ENCODE results near the gene UGGT1.
"Not testable (repeated sequence)": the region's sequence is repeated elsewhere in the genome, so short reads cannot be mapped to it uniquely, and the experiment has no call there.

Gene UGGT1

DNA sequence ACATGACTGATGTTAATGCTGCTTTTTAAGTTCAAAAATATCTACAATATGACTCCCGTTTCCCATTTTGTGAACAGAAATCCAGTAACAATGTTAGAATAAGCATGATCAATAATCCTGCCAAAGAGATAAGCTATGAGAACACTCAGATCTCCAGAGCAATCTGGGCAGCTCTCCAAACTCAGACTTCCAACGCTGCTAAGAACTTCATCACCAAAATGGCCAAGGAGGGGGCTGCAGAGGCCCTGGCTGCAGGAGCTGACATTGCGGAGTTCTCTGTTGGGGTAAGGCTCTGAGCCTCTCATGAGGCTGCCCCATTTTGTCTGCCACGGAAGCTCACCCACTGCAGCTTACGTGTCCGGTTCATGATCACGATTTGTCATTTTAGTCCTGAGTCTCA is 68.4 kb downstream of the UGGT1 start:
- Histone ChIP-seq H3K9ac (ENCODE audit: low read depth, low read length) (no peak overlapping the region), H3K4me3 (ENCODE audit: low read depth, low read length) (no peak overlapping the region), H3K27me3 (ENCODE audit: control insufficient read depth, insufficient read depth, low read length) (no peaks in the 10 kb centered on the region), H3K4me1 (ENCODE audit: control insufficient read depth, insufficient read depth, low read length) (no peaks in the 10 kb centered on the region), H3K36me3 (ENCODE audit: control insufficient read depth, insufficient read depth, low read length) (peaks cover 8% of the 10 kb centered on the region), H3K9me3 (ENCODE audit: control insufficient read depth, insufficient read depth, low read length) (no peaks in the 10 kb centered on the region)

DNA sequence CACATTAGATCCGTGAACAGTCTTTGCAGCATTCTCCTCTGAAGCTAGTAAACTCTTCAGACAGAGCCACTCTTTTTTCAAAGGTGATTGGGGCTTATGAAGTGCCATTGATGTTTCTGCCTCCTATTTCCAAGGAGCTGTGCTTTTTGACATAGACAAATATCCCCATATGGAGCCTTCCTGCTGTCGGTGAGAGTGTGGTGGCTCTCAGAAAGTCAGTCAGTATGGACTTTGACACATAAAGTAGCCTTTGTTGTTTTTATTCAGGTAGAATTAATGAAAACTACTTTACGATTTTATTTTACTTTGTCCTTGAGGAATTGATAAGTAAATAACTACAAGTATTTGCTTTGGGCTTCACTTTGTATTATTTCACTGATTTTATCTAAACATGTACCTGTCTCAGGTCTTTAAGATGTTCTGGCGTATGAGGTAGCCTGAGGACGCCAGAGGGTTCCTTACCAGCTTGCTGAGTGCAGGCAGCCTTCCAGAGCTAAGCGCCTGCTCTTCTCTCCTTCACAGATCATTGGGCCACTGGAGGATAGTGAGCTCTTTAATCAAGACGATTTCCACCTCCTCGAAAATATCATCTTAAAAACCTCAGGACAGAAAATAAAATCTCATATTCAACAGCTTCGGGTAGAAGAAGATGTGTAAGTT is 69.7 kb downstream of the UGGT1 start:
- Histone ChIP-seq H3K9me3 (ENCODE audit: control insufficient read depth, insufficient read depth, low read length) (no peaks in the 10 kb centered on the region), H3K27me3 (ENCODE audit: control insufficient read depth, insufficient read depth, low read length) (no peaks in the 10 kb centered on the region), H3K36me3 (ENCODE audit: control insufficient read depth, insufficient read depth, low read length) (peaks cover 8% of the 10 kb centered on the region), H3K4me1 (ENCODE audit: control insufficient read depth, insufficient read depth, low read length) (no peaks in the 10 kb centered on the region), H3K9ac (ENCODE audit: low read depth, low read length) (no peak overlapping the region), H3K4me3 (ENCODE audit: low read depth, low read length) (no peak overlapping the region)

DNA sequence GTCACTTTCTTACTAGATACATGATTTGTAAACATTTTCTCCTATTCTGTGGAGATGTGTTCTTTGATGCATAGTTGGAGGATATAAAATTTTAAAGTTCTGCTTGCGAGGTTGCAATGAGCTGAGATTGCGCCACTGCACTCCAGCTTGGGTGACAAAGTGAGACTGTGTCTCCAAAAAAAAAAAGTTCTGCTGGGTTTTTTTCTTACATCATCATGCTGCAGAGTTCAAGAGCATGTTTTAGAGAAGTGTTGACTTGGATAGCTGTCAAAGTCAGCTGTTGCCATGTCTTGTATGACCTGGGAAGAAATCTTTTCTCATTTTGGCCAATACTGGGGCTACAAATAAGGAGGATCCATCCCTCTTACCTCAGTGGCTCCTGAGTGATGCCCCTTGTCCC is 71.3 kb downstream of the UGGT1 start:
- Histone ChIP-seq H3K9ac (ENCODE audit: low read depth, low read length) (no peak overlapping the region), H3K9me3 (ENCODE audit: control insufficient read depth, insufficient read depth, low read length) (no peaks in the 10 kb centered on the region), H3K36me3 (ENCODE audit: control insufficient read depth, insufficient read depth, low read length) (peaks cover 2% of the 10 kb centered on the region), H3K4me3 (ENCODE audit: low read depth, low read length) (no peak overlapping the region), H3K4me1 (ENCODE audit: control insufficient read depth, insufficient read depth, low read length) (no peaks in the 10 kb centered on the region), H3K27me3 (ENCODE audit: control insufficient read depth, insufficient read depth, low read length) (no peaks in the 10 kb centered on the region)

DNA sequence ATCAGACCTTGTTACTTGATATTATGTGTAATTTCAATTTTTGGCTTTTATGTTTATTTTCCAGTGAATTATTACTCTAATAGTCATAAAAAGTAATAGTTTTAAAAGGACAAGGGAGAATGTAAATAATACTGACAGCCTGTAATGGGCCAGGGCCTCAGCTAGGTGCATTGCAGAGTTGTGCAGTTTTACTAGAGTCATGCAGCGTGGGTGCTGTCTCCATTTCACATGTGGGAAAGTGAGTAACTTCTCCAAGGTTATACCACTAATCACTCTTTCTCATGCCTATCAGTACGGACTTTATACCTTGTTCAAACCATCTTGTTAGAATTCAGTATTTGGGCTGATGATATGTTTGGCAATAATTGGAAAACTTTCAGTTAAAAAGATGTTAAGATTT is 73.3 kb downstream of the UGGT1 start:
- H3K4me3 ChIP-seq (ENCODE audit: low read depth, low read length): no peak overlapping the region
- H3K9me3 ChIP-seq (ENCODE audit: control insufficient read depth, insufficient read depth, low read length): no peaks in the 10 kb centered on the region
- H3K9ac ChIP-seq (ENCODE audit: low read depth, low read length): no peak overlapping the region
- H3K36me3 ChIP-seq (ENCODE audit: control insufficient read depth, insufficient read depth, low read length): peaks cover 2% of the 10 kb centered on the region
- H3K27me3 ChIP-seq (ENCODE audit: control insufficient read depth, insufficient read depth, low read length): no peaks in the 10 kb centered on the region
- H3K4me1 ChIP-seq (ENCODE audit: control insufficient read depth, insufficient read depth, low read length): no peaks in the 10 kb centered on the region

DNA sequence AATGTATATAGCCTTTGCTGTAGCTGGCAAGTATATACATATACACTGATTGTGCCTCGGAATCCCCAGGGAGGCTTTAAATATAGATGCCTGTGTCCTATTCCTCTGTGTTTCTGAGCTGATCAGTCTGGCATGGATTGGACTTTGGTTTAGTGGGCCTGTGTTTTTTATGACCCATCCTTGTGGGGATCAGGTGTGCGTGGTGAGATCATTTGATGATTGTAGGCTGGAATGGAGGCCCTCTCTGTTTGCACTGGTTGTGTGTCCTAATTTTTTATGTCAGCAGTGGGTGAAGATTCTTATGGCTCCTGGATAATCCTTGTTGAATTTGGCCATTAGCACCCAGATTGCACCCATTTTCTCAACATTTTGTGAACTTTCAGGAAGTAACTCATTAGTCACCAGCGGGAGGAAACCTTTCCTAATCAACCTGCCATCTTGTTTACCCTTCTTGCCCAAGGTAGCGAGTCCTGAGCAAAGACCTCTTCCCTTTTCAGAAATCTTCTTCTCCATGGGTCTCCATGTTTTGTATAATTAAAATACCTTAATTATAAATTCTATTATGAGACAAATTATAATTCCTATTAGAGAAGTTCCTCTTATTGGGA is 75.8 kb downstream of the UGGT1 start:
- Histone ChIP-seq H3K27me3 (ENCODE audit: control insufficient read depth, insufficient read depth, low read length) (no peaks in the 10 kb centered on the region), H3K36me3 (ENCODE audit: control insufficient read depth, insufficient read depth, low read length) (peaks cover 5% of the 10 kb centered on the region), H3K9me3 (ENCODE audit: control insufficient read depth, insufficient read depth, low read length) (no peaks in the 10 kb centered on the region), H3K4me1 (ENCODE audit: control insufficient read depth, insufficient read depth, low read length) (no peaks in the 10 kb centered on the region), H3K9ac (ENCODE audit: low read depth, low read length) (no peak overlapping the region), H3K4me3 (ENCODE audit: low read depth, low read length) (no peak overlapping the region)

DNA sequence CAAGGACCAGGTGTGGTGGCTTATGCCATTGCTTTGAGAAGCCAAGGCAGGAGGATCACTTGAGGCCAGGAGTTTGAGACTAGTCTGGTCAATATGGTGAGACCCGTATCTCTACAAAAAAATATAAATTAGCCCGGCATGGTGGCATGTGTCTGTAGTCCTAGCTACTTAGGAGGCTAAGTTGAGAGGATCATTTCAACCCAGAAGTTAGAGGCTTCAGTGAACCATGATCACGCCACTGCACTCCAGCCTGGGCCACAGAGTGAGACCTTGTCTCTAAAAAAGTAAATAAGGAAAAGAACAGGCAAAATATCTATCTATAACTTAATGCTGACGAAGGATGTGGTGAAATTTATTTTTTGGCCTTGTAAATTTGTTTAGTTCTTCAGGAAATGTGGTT is 78.1 kb downstream of the UGGT1 start:
- no peak overlapping the region for H3K4me3 ChIP-seq (ENCODE audit: low read depth, low read length)
- peaks cover 14% of the 10 kb centered on the region for H3K36me3 ChIP-seq (ENCODE audit: control insufficient read depth, insufficient read depth, low read length)
- H3K27me3 ChIP-seq (ENCODE audit: control insufficient read depth, insufficient read depth, low read length): no peaks in the 10 kb centered on the region
- no peaks in the 10 kb centered on the region for H3K9me3 ChIP-seq (ENCODE audit: control insufficient read depth, insufficient read depth, low read length)
- H3K4me1 ChIP-seq (ENCODE audit: control insufficient read depth, insufficient read depth, low read length): no peaks in the 10 kb centered on the region
- no peak overlapping the region for H3K9ac ChIP-seq (ENCODE audit: low read depth, low read length)

DNA sequence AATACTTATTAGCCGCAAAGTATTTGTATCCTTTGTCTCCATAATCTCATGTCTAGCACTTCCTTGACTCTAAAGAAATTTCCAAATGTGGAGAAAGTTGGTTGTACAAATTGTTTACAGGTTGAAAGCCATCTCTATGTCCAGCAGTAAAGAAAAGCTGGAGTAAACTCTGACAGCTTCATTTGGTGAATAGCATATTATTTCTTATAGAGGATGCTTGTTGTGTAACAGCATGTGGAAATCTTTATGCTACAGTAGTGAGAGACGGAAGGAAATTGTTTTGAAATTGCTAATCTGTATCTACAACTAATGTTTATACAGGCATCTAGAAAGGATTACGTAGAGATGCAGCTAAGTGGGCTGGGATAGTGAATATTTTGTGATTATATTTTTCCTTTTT is 78.5 kb downstream of the UGGT1 start:
- H3K9ac ChIP-seq (ENCODE audit: low read depth, low read length): no peak overlapping the region
- peaks cover 14% of the 10 kb centered on the region for H3K36me3 ChIP-seq (ENCODE audit: control insufficient read depth, insufficient read depth, low read length)
- H3K4me3 ChIP-seq (ENCODE audit: low read depth, low read length): no peak overlapping the region
- H3K27me3 ChIP-seq (ENCODE audit: control insufficient read depth, insufficient read depth, low read length): no peaks in the 10 kb centered on the region
- H3K4me1 ChIP-seq (ENCODE audit: control insufficient read depth, insufficient read depth, low read length): no peaks in the 10 kb centered on the region
- H3K9me3 ChIP-seq (ENCODE audit: control insufficient read depth, insufficient read depth, low read length): no peaks in the 10 kb centered on the region

DNA sequence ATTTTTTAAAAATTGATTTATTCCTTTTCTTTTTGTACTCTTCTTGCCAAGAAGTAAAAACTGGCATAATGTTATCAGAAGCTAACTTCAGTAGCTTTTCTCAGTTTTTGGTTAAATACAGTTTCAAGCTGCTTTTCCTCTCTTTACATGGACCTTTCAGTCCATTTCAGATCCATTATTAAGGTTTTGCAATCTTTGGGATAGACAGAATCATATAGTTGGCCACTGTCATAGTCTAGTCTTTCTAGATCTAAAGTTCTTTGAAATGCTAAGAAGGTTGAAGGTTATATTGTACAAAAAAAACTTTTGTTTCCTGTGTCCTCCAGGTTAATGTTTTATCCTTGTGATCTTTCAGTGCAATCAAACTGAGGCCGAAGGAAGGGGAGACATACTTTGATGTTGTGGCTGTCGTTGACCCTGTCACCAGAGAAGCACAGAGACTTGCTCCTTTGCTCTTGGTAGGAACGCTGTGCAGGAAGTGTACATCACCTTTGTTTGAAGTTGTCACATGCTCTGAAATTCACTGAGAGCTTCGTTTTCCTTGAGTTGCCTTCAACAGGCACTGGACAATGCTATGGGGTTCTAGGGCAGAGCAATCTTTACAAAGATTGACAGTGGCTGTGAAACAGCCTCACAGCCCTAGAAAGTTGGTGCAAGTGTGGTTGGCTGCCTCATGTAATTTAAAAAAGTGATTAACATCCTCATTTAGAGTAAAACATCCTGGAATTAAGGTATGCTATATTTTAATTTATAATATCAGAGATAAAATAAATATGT is 79.1 kb downstream of the UGGT1 start:
- H3K36me3 ChIP-seq (ENCODE audit: control insufficient read depth, insufficient read depth, low read length): peaks cover 14% of the 10 kb centered on the region
- no peak overlapping the region for H3K9ac ChIP-seq (ENCODE audit: low read depth, low read length)
- H3K4me1 ChIP-seq (ENCODE audit: control insufficient read depth, insufficient read depth, low read length): no peaks in the 10 kb centered on the region
- H3K27me3 ChIP-seq (ENCODE audit: control insufficient read depth, insufficient read depth, low read length): no peaks in the 10 kb centered on the region
- H3K4me3 ChIP-seq (ENCODE audit: low read depth, low read length): no peak overlapping the region
- H3K9me3 ChIP-seq (ENCODE audit: control insufficient read depth, insufficient read depth, low read length): no peaks in the 10 kb centered on the region

DNA sequence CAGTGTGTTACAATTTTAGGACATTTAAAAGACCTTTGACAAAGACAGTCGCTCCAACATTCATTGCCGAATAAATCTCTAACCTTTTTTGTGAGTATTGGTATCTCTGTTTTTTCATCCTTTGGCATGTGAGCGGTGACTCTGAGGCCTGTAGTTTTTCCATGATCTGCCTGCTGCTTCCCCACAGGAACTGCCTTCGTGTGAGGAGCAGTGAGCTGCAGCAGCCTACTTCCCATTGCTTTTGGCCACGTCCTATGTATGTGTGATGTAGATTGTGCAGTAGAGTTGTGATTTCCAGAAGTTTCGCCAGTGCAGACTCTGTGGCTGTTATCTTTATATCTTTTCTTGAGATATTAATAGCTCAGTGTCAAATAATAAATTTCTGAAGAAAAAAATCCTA is 79.8 kb downstream of the UGGT1 start:
- no peaks in the 10 kb centered on the region for H3K9me3 ChIP-seq (ENCODE audit: control insufficient read depth, insufficient read depth, low read length)
- H3K27me3 ChIP-seq (ENCODE audit: control insufficient read depth, insufficient read depth, low read length): no peaks in the 10 kb centered on the region
- H3K4me1 ChIP-seq (ENCODE audit: control insufficient read depth, insufficient read depth, low read length): no peaks in the 10 kb centered on the region
- H3K9ac ChIP-seq (ENCODE audit: low read depth, low read length): no peak overlapping the region
- no peak overlapping the region for H3K4me3 ChIP-seq (ENCODE audit: low read depth, low read length)
- peaks cover 17% of the 10 kb centered on the region for H3K36me3 ChIP-seq (ENCODE audit: control insufficient read depth, insufficient read depth, low read length)

DNA sequence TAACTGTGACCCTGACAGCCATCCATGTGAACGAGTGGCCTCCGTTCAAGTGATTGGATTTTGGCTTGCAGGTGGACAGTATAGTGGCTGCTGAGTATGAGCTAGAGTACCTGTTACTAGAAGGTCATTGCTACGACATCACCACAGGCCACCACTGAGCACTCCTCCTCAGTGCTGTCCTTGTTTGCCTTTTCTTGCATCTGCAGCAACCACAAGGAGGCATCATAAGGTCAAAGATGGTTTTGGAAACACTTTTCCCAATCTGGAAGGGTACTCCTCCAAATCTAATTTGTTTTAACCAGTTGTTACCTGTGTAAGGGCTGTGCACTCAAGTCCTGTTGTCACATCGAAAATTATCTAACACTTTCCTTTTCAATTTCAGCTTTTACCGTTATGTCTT is 81.2 kb downstream of the UGGT1 start:
- Histone ChIP-seq H3K36me3 (ENCODE audit: control insufficient read depth, insufficient read depth, low read length) (peaks cover 17% of the 10 kb centered on the region), H3K27me3 (ENCODE audit: control insufficient read depth, insufficient read depth, low read length) (no peaks in the 10 kb centered on the region), H3K4me3 (ENCODE audit: low read depth, low read length) (no peak overlapping the region), H3K9ac (ENCODE audit: low read depth, low read length) (no peak overlapping the region), H3K9me3 (ENCODE audit: control insufficient read depth, insufficient read depth, low read length) (no peaks in the 10 kb centered on the region), H3K4me1 (ENCODE audit: control insufficient read depth, insufficient read depth, low read length) (no peaks in the 10 kb centered on the region)

DNA sequence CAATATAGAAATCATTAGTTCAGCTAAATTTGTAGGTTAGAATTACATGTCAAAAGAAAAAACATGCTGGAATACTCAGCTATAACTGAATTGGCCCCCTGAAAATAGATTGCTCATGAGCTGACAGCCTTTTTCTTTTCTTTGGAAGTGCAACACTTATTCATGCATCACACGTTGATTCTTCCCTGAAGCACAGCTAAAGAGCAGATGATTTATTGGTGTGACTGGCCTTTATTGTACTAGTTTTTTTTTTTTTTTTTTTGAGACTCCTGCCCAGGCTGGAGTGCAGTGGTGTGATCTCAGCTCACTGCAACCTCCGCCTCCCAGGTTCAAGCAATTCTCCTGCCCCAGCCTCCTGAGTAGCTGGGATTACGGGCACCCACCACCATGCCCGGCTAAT is 83.1 kb downstream of the UGGT1 start:
- H3K4me3 ChIP-seq (ENCODE audit: low read depth, low read length); H3K9ac ChIP-seq (ENCODE audit: low read depth, low read length); H3K9me3 ChIP-seq (ENCODE audit: control insufficient read depth, insufficient read depth, low read length); H3K27me3 ChIP-seq (ENCODE audit: control insufficient read depth, insufficient read depth, low read length); H3K4me1 ChIP-seq (ENCODE audit: control insufficient read depth, insufficient read depth, low read length): not testable (repeated sequence)
- peaks cover 21% of the 10 kb centered on the region for H3K36me3 ChIP-seq (ENCODE audit: control insufficient read depth, insufficient read depth, low read length)

DNA sequence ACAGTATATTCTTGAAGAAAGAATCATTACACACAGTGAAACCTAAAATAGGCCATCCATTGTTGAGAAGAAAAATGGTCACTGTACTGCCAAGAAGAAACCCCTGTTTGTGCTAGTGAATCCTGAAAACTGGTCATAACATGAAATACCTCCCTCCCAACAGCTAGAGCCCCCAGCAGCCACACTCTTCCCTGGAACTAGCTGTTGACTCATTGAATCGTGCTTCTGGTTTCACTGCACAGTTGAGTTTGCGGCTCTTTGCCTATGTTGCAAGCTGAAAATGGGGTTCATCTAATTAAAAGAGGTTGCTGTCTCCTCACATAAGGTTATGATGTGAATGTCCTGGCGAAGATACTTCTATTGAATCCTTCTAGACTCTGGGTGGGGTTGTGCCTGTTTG is 86.3 kb downstream of the UGGT1 start:
- Histone ChIP-seq H3K4me3 (ENCODE audit: low read depth, low read length) (no peak overlapping the region), H3K27me3 (ENCODE audit: control insufficient read depth, insufficient read depth, low read length) (no peaks in the 10 kb centered on the region), H3K9me3 (ENCODE audit: control insufficient read depth, insufficient read depth, low read length) (no peaks in the 10 kb centered on the region), H3K9ac (ENCODE audit: low read depth, low read length) (no peak overlapping the region), H3K4me1 (ENCODE audit: control insufficient read depth, insufficient read depth, low read length) (no peaks in the 10 kb centered on the region), H3K36me3 (ENCODE audit: control insufficient read depth, insufficient read depth, low read length) (peaks cover 19% of the 10 kb centered on the region)
